ENCODE results near the gene ADTRP.
A peak's percentile ranks its signal among the peaks of the same experiment; 100 is the strongest.

ADTRP gene, protein sequence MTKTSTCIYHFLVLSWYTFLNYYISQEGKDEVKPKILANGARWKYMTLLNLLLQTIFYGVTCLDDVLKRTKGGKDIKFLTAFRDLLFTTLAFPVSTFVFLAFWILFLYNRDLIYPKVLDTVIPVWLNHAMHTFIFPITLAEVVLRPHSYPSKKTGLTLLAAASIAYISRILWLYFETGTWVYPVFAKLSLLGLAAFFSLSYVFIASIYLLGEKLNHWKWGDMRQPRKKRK

DNA sequence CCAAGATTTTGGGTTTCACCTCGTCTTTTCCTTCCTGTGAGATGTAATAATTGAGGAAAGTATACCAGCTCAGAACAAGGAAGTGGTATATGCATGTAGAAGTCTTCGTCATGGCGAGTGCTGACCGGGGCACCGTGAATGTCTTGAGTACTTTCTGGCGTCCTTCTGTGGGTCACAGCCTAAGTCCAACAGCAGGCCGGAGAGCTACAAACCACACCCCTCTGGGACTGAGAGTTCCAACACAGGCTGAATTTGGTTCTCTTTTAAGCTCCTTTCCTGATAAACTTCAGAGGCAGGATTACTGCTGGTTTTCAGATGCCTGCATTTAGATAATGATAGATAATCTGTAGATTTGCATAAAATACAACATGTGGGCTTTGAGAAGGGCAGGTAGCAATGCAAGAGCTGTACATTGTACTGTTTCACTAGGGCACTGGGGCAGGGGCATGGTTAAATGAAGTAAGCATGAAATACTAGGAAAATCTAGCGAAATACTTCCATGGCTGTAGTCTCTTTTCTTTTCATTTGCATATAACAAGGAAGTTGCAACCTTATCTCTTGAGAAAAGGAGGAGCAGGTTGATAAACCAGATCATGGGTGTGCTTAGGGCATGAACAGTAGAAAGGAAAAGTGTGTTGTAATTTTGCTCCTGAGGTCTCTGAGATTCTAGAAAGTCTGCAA is at the start of gene ADTRP:
Gene ADTRP, minus strand, starts transcription at position 156 of the 681 bp plus-strand sequence. Its CDS starts 44 bp downstream, at position 112.
- DNase-seq (ENCODE audit: low read depth in 2 of 3, low spot score in 1 of 3): no peak

DNA sequence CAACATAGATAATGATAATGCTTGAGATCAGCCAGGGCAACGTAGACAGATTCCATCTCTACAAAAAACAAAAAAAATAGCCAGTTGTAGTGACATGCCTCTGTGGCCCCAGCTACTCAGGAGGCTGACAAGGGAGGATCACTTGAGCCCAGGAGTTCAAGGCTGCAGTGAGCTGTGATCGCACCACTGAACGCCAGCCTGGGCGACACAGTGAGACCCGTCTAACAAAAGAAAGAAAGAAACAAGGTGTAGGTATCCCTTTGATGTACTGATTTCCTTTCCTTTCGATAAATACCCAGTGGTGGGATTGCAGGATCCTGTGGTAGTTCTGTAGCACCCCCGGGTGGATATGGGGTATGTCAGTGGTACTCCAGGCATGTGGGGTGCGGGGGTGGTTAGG is 48.2 kb upstream of the ADTRP start:
- DNase-seq (ENCODE audit: low read depth in 2 of 3, low spot score in 1 of 3): no peak

DNA sequence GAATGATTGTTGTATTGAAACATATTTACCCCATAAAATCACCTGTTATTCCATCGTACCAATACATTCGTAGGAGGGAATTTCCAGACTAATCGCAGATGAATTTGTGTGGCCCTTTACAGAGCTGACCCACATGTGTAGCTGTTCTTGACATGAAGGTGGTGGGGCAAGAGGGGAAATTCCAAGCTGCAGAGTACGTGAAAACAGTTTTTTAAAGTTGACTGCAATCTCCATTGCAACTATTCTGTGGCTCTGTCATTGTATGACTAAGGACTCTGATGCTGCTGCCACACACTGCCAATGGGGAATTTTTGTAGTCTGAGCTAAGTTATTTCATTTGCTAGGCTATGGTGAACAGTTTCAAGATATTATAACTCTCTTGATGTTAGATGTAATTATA is 46.4 kb upstream of the ADTRP start:
- peak in 1 of 3 donors; percentile 11 for DNase-seq (ENCODE audit: low read depth in 2 of 3, low spot score in 1 of 3)

DNA sequence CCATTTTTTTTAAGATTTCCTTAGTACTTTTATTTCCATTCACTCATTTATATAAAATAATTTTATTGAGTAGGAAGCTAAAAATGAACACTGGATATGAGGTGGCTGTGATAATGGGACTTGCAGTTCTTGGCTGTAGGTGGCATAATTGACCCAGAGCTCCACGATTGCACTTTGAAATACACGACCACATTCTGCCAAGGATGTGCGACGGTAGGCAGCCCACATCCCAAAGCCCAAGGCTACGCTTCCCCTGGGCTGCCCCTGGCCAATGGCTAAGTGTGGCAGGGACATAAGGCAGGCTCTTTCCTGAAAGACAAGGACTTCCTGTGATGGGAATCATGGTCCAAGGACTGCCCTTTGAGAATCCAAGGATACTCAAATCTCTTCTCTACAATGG is 43.7 kb upstream of the ADTRP start:
- no peak for DNase-seq (ENCODE audit: low read depth in 2 of 3, low spot score in 1 of 3)

DNA sequence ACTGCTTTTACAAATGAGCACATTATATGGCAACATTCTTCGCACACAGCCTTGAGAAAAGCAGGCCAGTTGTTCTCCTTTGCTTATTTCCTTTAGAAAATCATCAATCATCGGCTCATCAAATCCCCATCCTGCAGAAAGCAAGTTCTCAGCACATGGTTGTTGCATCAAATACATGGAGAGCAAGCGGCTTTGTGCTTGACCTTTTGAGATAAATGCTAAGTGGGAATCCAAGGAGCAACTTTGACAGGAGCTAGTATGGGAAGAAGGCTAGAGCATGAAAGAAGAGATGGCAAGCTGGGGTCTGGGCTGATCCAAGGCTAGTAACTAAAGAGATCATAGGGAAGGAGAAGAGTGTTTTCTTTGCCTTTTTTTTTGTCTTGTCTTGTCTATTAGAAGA is 43.2 kb upstream of the ADTRP start:
- no peak for DNase-seq (ENCODE audit: low read depth in 2 of 3, low spot score in 1 of 3)

DNA sequence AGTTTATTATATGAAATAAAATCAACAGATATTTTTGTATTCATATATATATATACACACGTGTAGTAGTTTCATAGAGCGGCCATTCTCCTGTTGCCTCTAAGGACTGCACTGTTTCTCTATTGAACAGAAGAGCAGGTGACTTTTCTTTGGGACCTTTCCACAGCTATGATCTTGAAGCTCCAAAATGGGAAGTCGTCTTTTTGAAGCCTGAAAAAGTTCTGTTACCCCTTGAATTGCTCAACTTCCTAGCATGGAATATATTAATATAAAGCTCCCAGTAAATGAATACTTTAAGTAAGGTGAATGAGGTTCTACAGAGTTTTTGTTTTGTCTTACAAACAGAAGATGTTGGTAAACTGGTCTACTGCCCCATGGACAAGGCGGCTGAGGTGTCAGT is 42.2 kb upstream of the ADTRP start:
- DNase-seq (ENCODE audit: low read depth in 2 of 3, low spot score in 1 of 3): no peak

DNA sequence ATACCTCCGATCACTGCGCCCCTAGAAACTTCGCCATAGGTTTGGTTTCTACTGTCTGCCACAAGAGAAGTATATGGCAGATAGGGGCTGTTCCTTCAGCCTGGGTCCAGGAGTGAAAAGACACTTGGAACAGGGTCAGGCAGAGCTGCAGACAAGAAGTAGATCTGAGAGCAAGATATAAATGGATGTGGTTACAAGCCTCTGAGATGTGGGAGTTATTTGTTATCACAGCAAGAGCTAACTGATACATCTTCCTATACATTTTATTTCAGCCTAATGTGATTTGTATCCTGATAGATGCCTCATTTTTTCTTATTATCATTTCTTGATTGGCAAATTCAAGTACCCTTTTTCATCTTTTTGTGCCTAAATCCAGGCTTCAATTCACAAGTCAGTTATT is 40.9 kb upstream of the ADTRP start:
- DNase-seq (ENCODE audit: low read depth in 2 of 3, low spot score in 1 of 3): no peak

DNA sequence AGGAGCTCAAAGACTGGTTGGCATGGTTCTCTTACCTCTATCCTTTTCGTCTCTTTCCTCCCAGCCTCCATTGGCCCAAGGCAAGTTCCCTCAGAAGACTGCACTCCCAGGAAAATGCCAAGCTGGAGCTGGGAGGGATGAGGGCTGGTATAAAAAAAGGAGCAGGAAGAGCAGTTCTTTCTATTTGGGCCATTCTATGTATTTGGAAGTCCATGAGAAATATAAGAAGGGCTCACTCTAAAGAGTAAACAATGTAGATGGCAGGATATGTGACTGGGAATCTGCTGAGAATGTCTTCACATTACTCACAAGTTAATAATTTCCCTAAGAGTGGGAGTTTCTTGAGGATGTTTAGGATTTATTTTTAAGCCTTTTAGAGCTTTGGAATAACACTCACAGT is 36.6 kb upstream of the ADTRP start:
- DNase-seq (ENCODE audit: low read depth in 2 of 3, low spot score in 1 of 3): no peak

DNA sequence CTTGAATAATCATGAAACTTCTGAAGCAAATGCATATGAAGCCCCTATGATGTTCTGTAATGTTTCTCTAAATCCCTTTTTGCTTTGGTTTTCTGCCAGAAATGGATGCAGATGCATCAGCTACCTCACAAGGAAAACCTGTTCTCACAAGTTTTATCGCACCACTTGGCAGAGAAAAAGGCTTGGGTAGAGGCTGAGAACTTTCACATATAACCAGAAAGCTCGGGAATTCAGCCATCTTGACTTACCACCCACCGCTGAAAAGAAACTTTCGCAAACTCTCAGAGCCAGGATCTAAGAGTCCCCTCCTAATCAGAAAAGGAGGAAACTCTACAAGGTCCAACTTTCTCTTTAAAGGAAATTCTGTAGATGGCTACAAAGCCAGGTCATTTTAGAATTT is 36.2 kb upstream of the ADTRP start:
- no peak for DNase-seq (ENCODE audit: low read depth in 2 of 3, low spot score in 1 of 3)

DNA sequence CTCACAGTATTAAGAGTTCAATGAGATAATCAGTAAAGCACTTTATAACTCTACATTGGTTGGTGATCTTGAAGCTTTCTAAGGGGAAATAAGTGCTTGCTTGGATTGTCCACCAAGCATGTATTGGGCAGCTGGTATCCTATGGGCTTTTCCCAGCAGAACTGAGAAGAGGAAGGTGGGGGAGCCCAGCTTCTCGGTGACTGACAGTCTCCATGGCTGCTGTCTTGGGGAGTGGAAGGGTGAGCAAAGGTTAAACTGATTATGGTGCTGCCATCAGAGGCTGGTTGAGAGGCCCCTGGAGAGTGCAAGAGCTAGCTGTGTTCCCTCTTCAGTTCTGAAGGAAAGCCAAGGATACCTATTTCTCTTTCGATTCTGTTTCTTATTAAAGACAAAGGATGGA is 35.5 kb upstream of the ADTRP start:
- no peak for DNase-seq (ENCODE audit: low read depth in 2 of 3, low spot score in 1 of 3)

DNA sequence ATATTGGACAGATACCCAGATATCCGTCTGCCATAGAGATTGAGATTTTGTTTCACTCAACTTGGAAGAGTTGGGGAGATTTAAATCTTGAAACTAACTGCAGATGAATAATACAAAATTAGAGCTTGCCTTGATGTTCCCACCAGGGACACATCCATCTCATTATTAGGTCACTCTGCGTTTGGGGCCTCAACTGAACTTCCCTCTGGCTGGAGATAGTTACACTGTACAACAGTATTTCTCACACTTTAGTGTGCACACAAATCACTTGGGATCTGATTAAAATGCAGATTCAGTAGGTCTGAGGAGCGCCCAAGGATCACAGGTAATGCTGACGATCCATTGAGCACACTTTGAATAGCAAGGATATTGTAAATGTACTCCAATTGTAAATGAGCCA is 35.0 kb upstream of the ADTRP start:
- no peak for DNase-seq (ENCODE audit: low read depth in 2 of 3, low spot score in 1 of 3)

DNA sequence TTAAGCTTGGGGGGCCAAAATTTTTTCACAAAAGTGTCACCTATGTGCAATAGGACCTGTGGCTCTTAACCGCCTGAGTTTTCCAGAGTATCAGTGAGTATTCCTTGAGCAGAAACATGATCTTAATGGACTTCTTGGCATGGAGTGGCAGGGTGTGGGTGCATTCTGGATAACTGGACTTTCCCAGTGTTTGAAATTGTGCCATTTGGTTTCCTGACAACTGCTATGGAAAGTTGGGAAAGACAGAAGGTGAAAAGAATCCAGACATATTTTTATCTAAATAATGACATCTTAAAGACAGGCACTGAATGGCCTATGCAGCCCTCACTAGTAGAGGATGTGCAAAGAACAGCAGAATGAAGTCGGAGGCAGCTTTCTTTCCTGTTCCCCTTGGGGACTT is 34.3 kb upstream of the ADTRP start:
- DNase-seq (ENCODE audit: low read depth in 2 of 3, low spot score in 1 of 3): no peak

DNA sequence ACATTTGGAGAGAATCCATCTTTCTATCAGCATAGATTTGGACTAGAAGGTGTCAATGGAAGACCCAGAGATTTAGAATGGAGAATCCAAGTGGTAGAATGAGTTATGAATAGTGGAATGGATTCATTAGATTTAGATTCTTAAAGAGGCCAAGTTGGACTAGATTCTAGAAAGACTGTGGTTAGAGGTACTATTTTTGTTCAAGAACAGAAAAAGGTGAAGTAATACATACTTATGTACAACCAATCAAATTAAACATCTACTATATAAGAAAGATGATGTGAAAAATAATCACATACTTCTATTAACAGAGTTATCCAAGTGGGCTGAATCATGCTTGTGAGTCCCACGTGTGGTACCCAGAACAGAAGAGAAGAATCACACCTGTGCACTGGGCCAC is 33.8 kb upstream of the ADTRP start:
- DNase-seq (ENCODE audit: low read depth in 2 of 3, low spot score in 1 of 3): no peak

DNA sequence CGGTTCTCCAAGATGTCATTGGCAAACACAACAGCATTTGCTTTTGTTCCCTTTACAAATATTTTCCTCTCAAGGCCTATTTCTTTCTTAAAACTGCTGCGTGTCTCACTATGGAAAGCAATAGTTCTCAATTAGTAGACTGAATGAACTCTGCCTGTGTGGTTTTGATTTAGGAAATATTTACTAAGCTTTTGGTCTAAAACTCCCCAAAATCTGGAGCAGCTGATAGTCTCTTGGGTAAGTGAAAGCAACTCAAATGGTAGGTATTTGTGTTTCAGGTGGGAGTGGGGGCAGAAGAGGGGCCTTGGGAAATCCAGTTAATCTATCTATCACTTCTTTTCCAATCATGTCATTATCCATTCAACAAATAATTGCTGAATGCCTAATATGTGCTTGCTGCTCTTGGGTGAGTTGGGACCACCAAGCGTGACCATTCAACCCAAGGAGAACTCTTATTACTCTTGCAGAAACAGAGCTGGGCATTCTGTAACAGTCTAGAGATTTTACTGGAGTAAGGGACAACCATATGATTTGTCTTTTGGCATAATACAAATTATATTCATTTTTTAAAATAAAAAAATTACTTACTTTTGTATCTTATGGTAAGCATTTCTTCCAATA is 33.2 kb upstream of the ADTRP start:
- DNase-seq (ENCODE audit: low read depth in 2 of 3, low spot score in 1 of 3): no peak

DNA sequence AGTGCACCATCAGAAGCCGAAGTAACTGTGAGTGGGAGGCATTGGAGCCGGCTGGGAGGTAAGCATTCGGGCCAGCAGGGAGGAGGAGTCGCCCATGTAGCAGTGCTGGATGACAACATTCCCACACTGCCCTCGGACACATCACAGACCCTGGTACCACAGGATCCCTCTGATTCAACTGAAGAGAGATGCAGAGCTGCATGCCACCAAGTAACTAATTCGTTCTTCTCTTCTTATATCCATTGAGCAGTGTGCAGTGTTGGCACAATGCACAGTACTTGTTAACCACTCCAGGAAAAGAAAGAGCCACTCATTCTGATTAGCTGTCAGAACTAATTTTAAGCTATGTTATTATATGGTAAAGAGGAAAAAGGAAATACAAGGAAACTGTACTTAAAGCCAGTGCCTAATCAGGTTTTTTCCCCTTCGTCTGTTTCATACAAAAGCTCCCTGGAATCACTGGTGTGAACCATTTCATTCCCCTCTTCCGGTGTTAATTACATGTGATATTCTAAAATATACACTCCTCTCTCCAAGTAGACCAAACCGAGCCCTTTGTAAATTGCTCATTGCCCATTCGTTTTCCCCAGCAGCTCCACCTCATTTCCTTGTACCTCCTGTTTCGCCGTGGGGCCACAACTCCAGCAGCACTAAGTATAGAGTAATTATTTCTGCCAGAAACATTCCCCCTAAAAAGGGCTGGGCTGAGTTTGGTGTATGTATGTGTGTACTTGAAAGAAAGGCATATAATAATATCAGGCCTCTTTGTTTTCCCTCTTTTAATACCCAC is 32.4 kb upstream of the ADTRP start:
- no peak for DNase-seq (ENCODE audit: low read depth in 2 of 3, low spot score in 1 of 3)

DNA sequence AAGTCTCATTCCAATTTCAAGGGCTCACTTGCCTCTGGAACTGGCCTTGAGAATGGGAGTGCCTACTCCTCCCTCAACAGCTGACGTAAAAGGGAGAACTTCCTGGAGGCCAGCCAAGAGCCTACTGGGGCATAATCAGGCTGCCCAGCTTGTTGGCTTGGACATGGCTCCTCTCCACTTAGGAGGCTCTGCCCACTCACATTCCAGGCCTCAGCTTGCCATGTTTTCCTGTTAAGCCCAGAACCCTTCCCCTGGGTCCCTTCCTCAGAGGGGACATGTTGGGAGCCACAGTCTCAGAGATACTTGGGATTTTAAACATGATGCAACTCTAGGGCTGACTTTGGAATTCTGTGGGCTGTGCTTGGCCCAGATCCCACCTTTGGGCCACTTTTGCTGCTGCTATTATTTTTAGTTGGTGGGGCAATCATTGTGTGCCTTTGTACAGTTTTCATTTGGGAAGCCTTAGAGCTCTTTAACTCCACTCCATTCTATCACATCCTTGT is 31.5 kb upstream of the ADTRP start:
- DNase-seq (ENCODE audit: low read depth in 2 of 3, low spot score in 1 of 3): no peak

DNA sequence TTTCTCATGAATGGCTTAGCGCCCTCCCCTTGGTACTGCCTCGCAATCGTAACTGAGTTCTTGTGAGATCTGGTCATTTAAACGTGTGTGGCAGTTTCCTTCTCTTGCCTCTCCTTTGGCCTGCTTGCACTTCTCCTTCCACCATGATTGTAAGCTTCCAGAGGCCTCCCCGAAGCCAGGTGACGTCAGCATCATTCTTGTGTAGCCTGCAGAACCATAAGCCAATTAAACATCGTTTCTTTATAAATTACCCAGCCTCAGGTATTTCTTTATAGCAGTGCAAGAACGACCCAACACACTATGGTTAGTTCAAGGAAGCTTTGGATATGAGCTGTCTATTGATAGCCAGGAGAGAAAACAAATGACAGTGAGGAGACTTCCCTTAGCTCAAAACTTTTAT is 29.5 kb upstream of the ADTRP start:
- DNase-seq (ENCODE audit: low read depth in 2 of 3, low spot score in 1 of 3): no peak

DNA sequence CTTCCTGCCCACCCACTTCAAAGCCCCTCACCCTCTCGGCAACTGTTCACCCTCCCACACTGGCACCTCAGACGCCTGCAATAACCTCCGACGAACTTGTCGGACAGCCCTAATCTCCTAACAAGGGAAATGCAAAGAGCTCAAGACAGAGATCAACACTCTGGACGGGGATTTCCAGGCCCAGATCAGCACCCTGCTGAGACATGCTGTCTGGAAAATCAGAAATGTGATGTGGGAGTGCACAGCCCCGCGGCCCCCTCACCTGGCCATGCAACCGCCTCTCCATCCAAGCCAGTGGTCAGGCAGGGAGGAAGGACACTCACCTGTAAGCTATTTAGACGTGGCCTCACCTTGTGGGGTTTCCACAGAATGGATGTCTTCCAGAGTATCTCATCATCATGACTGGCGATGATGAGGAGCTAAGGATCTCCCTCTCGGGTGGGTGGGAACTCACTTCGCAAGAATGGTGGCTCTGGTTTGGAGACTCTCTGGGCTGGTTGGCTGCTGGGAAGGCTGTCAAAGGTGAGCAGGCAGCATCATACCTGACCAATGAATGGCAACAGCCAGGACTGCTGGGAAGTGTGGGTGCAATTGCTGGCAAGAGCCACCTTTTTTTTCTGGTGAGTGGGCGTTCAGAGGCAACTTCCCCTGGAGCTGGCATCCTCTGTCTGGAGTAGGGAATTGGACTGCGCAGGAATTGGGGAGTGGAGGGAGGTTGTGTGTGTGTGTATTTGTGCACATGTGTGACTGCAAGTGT is 28.1 kb upstream of the ADTRP start:
- peak in 1 of 3 donors; percentile 3 for DNase-seq (ENCODE audit: low read depth in 2 of 3, low spot score in 1 of 3)

DNA sequence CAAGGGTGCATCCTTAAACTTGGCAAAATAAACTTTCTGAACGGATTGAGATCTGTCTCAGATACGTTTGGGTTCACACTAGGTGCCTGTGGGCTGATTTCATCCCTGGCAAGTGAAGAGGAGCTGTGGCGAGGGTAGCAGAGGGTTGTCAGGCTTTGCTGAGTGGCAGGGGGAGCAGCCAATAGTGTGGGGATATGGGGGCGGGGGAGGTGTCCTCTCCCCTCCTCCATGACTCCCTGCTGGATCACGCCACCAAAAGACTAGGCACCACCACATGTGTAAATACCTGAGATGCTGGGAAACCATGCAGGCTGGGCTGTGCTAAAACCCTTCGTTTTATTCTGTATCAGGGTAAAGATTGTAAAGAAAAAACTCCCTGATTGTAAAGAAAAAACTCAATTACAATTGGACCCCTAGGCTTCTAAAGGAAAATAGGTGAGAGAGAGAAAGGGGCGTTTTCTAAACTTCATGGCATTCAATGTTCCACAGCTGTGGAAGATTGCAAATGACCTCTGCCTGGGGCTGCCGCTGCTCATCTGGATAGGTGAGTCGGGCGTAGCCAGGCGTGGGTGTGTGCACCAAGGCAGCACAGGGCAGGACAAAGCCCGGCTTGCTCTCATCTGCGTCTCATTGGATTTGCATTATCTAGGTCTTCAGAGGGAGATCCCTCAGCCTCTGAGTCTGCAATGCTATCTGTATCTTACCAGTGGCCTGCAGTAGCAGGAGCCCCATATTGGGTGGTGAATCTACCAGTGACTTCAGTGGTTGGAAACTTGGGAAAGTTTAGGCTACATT is 26.9 kb upstream of the ADTRP start:
- DNase-seq (ENCODE audit: low read depth in 2 of 3, low spot score in 1 of 3): no peak

DNA sequence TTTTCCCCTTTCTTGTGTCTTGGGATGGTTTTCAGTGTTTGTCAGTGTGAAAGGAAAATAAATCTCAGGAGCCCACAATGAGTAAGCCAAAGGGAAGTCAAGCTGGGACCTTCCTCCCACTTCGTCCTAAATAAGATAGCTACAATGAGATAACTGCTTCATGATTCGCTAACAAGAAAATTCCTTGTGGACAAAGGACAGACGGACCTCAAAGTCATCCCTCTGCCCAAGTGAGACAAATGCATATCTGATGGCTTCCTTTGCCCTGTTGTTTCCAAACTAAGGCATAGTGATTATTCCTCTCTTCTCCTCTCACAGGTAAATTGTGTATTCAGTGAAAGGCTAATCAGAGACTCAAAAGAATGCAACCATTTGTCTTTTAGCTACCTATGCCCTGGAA is 26.1 kb upstream of the ADTRP start:
- DNase-seq (ENCODE audit: low read depth in 2 of 3, low spot score in 1 of 3): no peak

All from stimulated activated CD4-positive, alpha-beta T cell treated with anti-CD3 and anti-CD28 coated beads, Interleukin-12 subunit alpha, Interleukin-12 subunit beta, amount 100 ng/mL, for 48 hours (primary cell).